ENCODE data around the gene EDC4. TPM values are rescaled to one million over a fixed set of nuclear protein-coding genes. Genes with fewer than 3 reads are reported as not detected.
A peak's percentile ranks its signal among the peaks of the same experiment; 100 is the strongest.

The EDC4 gene
- total and polyA plus RNA-seq, 2 of the 13 experiments (the other 11 are each of a cell fraction or from before 2014, with no cell fraction given): 51.4 to 59.1 TPM

DNA sequence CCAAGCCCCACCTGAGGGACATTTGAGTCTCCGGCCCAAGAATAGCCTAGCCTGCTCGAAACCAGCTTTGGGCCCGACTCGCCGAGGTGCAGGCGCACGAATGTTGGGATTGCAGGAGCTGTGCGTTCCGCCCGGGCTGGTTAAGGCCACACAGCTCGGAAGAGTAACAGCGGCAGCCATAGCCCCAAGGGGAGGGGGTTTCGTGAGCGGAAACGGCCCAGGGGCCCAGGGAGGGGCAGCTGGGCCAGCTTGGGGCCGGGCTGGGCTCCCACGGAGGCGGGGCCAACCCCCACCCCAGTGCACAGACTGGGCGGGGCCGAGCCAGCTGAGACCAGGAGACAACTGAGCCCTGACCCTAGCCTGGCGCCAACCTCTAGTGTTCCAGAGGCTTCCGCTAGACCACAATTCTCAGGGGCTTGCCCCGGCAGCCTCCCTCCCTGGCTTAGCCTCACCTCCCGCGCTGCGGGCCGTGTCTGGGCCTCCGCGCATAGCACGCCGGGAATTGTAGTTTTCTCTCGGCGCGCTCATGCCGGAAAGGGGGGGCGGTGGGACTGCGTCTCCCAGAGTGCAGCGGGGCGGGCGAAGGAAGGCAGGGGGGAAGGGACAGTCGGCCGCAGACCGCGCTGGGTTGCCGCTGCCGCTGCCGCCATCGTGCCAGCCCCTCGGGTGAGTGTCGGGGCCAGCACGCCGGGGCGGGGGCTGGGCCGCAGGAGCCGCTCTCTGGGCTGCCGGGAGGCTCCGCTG, 26.4 kb upstream of the EDC4 start, which contains the start of gene NUTF2 (continued):
- peak; percentile 28; the same call in 1 of the 2 replicates for TF ChIP-seq ZNF891 (CRISPR knock-in tag; IDR thresholded peaks at IDR 0.05)
- peak; percentile 92 for TF ChIP-seq SAP130 (CRISPR knock-in tag; IDR thresholded peaks at IDR 0.05; ENCODE audit: low read depth)
- TF ChIP-seq, protein P1, sequence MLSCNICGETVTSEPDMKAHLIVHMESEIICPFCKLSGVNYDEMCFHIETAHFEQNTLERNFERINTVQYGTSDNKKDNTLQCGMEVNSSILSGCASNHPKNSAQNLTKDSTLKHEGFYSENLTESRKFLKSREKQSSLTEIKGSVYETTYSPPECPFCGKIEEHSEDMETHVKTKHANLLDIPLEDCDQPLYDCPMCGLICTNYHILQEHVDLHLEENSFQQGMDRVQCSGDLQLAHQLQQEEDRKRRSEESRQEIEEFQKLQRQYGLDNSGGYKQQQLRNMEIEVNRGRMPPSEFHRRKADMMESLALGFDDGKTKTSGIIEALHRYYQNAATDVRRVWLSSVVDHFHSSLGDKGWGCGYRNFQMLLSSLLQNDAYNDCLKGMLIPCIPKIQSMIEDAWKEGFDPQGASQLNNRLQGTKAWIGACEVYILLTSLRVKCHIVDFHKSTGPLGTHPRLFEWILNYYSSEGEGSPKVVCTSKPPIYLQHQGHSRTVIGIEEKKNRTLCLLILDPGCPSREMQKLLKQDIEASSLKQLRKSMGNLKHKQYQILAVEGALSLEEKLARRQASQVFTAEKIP (CRISPR knock-in tag; IDR thresholded peaks at IDR 0.05; ENCODE audit: borderline replicate concordance): no peak
- peak in 1 of 2 experiments; percentile 65; a peak in 2 of 4 replicates for TF ChIP-seq EP300 (IDR thresholded peaks at IDR 0.05; ENCODE audit: low read depth in 2 of 2, low read length in 2 of 2)
- no peak for TF ChIP-seq EP300 (CRISPR knock-in tag; IDR thresholded peaks at IDR 0.05; ENCODE audit: borderline replicate concordance)
- TF ChIP-seq U2AF1 (optimal IDR thresholded peaks at IDR 0.05; ENCODE audit: low read depth, low read length): peak; percentile 60
- peak; percentile 91 for TF ChIP-seq ZNF501 (CRISPR knock-in tag; IDR thresholded peaks at IDR 0.05)
- no peak for TF ChIP-seq ZNF549 (CRISPR knock-in tag; IDR thresholded peaks at IDR 0.05)
- TF ChIP-seq, protein P2, sequence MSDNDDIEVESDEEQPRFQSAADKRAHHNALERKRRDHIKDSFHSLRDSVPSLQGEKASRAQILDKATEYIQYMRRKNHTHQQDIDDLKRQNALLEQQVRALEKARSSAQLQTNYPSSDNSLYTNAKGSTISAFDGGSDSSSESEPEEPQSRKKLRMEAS (IDR thresholded peaks at IDR 0.05): peak; percentile 93
- no peak for TF ChIP-seq ZNF260 (CRISPR knock-in tag; IDR thresholded peaks at IDR 0.05; ENCODE audit: borderline replicate concordance, low read depth)
- TF ChIP-seq KDM3A (CRISPR knock-in tag; IDR thresholded peaks at IDR 0.05; ENCODE audit: low read depth): peak; percentile 85
- peak; percentile 31 for TF ChIP-seq CBX1 (IDR thresholded peaks at IDR 0.05; ENCODE audit: low read depth)
- no peak for TF ChIP-seq FOXK2 (IDR thresholded peaks at IDR 0.05)
- TF ChIP-seq WIZ (CRISPR knock-in tag; IDR thresholded peaks at IDR 0.05): peak; percentile 71; the same call in 1 of the 2 replicates
- TF ChIP-seq CEBPG (CRISPR knock-in tag; IDR thresholded peaks at IDR 0.05): no peak; the same call in 1 of the 2 replicates
- TF ChIP-seq, protein P3, sequence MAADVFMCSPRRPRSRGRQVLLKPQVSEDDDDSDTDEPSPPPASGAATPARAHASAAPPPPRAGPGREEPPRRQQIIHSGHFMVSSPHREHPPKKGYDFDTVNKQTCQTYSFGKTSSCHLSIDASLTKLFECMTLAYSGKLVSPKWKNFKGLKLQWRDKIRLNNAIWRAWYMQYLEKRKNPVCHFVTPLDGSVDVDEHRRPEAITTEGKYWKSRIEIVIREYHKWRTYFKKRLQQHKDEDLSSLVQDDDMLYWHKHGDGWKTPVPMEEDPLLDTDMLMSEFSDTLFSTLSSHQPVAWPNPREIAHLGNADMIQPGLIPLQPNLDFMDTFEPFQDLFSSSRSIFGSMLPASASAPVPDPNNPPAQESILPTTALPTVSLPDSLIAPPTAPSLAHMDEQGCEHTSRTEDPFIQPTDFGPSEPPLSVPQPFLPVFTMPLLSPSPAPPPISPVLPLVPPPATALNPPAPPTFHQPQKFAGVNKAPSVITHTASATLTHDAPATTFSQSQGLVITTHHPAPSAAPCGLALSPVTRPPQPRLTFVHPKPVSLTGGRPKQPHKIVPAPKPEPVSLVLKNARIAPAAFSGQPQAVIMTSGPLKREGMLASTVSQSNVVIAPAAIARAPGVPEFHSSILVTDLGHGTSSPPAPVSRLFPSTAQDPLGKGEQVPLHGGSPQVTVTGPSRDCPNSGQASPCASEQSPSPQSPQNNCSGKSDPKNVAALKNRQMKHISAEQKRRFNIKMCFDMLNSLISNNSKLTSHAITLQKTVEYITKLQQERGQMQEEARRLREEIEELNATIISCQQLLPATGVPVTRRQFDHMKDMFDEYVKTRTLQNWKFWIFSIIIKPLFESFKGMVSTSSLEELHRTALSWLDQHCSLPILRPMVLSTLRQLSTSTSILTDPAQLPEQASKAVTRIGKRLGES (CRISPR knock-in tag; IDR thresholded peaks at IDR 0.05; ENCODE audit: borderline replicate concordance): no peak
- TF ChIP-seq JUNB (CRISPR knock-in tag; IDR thresholded peaks at IDR 0.05; ENCODE audit: borderline replicate concordance): no peak
- TF ChIP-seq ZNF737 (CRISPR knock-in tag; IDR thresholded peaks at IDR 0.05; ENCODE audit: borderline replicate concordance): no peak
- peak; percentile 95 for TF ChIP-seq ZNF619 (CRISPR knock-in tag; IDR thresholded peaks at IDR 0.05)
- peak; percentile 98 for TF ChIP-seq SP5 (CRISPR knock-in tag; IDR thresholded peaks at IDR 0.05; ENCODE audit: borderline replicate concordance, low read depth)
- TF ChIP-seq ARHGAP35 (CRISPR knock-in tag; IDR thresholded peaks at IDR 0.05; ENCODE audit: borderline replicate concordance): 0 out of 2 replicates have a peak, but pooled peaks have one; percentile 92
- TF ChIP-seq ZNF563 (CRISPR knock-in tag; IDR thresholded peaks at IDR 0.05): peak; percentile 28; the same call in 1 of the 2 replicates
- TF ChIP-seq, protein P4, sequence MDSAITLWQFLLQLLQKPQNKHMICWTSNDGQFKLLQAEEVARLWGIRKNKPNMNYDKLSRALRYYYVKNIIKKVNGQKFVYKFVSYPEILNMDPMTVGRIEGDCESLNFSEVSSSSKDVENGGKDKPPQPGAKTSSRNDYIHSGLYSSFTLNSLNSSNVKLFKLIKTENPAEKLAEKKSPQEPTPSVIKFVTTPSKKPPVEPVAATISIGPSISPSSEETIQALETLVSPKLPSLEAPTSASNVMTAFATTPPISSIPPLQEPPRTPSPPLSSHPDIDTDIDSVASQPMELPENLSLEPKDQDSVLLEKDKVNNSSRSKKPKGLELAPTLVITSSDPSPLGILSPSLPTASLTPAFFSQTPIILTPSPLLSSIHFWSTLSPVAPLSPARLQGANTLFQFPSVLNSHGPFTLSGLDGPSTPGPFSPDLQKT (CRISPR knock-in tag; IDR thresholded peaks at IDR 0.05; ENCODE audit: borderline replicate concordance): no peak; the same call in 1 of the 2 replicates
- peak; percentile 91; the same call in 1 of the 2 replicates for TF ChIP-seq ZNF124 (CRISPR knock-in tag; IDR thresholded peaks at IDR 0.05)
- TF ChIP-seq ZBTB3 (CRISPR knock-in tag; IDR thresholded peaks at IDR 0.05; ENCODE audit: borderline replicate concordance, low read depth): peak; percentile 87; the same call in 1 of the 2 replicates
